Measurements from ENCODE around the gene TMEM167B. TPM values are rescaled to one million over a fixed set of nuclear protein-coding genes. Genes with fewer than 3 reads are reported as not detected.

The TMEM167B gene
- total RNA-seq, 1 experiment from 2014 or later, result 21.8 TPM

DNA sequence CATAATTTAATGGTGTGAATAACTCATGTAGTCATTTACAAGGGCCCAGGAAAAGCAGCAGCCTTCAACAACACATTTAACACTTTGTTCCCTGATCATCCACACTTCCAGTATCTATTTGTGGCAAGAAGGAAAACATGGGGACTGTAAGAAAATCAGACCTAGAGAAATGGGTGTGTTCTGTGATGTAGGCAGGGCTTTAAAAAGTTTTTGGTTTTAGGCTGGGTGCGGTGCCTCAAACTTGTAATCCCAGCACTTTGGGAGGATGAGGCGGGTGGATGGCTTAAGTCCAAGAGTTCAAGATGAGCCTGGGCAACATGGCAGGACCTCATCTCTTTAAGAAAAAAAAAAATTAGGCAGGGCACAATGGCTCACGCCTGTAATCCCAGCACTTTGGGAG is 34.5 kb upstream of the TMEM167B start:
- H3K9me3 Mint-ChIP-seq (ENCODE audit: unreplicated experiment), result no peaks in the 10 kb centered on the region
- ChIA-PET CTCF (no interaction called here), POLR2A (no interaction called here)
- Histone ChIP-seq H3K36me3 (ENCODE audit: control insufficient read depth, insufficient read depth, low read length) (no peaks in the 10 kb centered on the region), H3K27me3 (replicated peaks; ENCODE audit: control insufficient read depth, insufficient read depth, low read length) (no peaks in the 10 kb centered on the region), H3K4me1 (no peaks in the 10 kb centered on the region), H3K9me3 (no peaks in the 10 kb centered on the region), H3K4me3 (ENCODE audit: low read depth, low read length) (no peak overlapping the region)
- H3K36me3 Mint-ChIP-seq (ENCODE audit: insufficient read depth, unreplicated experiment), result no peaks in the 10 kb centered on the region
- H3K4me3 Mint-ChIP-seq (ENCODE audit: unreplicated experiment), result no peak overlapping the region
- no peak overlapping the region for H3K27ac Mint-ChIP-seq (ENCODE audit: unreplicated experiment)
- no TSS peak for BruUV-seq (replicated peaks)
- H3K27me3 Mint-ChIP-seq (ENCODE audit: insufficient read depth, unreplicated experiment), result no peaks in the 10 kb centered on the region
- TF ChIP-seq, protein P1, sequence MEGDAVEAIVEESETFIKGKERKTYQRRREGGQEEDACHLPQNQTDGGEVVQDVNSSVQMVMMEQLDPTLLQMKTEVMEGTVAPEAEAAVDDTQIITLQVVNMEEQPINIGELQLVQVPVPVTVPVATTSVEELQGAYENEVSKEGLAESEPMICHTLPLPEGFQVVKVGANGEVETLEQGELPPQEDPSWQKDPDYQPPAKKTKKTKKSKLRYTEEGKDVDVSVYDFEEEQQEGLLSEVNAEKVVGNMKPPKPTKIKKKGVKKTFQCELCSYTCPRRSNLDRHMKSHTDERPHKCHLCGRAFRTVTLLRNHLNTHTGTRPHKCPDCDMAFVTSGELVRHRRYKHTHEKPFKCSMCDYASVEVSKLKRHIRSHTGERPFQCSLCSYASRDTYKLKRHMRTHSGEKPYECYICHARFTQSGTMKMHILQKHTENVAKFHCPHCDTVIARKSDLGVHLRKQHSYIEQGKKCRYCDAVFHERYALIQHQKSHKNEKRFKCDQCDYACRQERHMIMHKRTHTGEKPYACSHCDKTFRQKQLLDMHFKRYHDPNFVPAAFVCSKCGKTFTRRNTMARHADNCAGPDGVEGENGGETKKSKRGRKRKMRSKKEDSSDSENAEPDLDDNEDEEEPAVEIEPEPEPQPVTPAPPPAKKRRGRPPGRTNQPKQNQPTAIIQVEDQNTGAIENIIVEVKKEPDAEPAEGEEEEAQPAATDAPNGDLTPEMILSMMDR (IDR thresholded peaks at IDR 0.05; ENCODE audit: insufficient read depth in 1 of 2, low read depth in 1 of 2, low read length in 1 of 2, severe bottlenecking in 1 of 2, unreplicated experiment in 1 of 2), result no peak
- no peaks in the 10 kb centered on the region for H3K4me1 Mint-ChIP-seq (ENCODE audit: low read depth, unreplicated experiment)
- intact Hi-C loops (cut with micrococcal nuclease; ENCODE audit: unreplicated experiment), result no loop called here
- no peak for DNase-seq

DNA sequence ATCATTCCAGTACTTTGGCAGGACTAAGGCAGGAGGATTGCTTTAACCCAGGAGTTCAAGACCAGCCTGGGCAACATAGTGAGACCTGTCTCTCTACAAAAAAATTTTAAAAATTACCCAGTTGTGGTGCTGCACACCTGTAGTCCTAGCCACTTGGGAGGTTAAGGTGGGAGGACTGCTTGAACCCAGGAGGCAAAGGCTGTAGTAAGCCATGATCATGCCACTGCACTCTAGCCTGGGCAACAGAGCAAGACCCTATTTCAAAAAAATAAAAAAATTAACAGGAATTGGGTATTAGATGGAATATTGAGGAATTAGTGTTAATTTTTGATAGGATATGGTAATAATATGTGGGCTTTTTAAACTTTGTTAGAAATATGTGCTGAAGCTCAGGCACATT is 31.5 kb upstream of the TMEM167B start:
- H3K4me3 ChIP-seq (ENCODE audit: low read depth, low read length), result no peak overlapping the region
- no peak for DNase-seq
- H3K27me3 Mint-ChIP-seq (ENCODE audit: insufficient read depth, unreplicated experiment), result no peaks in the 10 kb centered on the region
- H3K4me1 ChIP-seq, result no peaks in the 10 kb centered on the region
- intact Hi-C loops (cut with micrococcal nuclease; ENCODE audit: unreplicated experiment), result no loop called here
- H3K9me3 ChIP-seq, result no peaks in the 10 kb centered on the region
- TF ChIP-seq, protein P1 (IDR thresholded peaks at IDR 0.05; ENCODE audit: insufficient read depth in 1 of 2, low read depth in 1 of 2, low read length in 1 of 2, severe bottlenecking in 1 of 2, unreplicated experiment in 1 of 2), result no peak
- POLR2A ChIA-PET, result no interaction called here
- no peaks in the 10 kb centered on the region for H3K36me3 Mint-ChIP-seq (ENCODE audit: insufficient read depth, unreplicated experiment)
- H3K4me3 Mint-ChIP-seq (ENCODE audit: unreplicated experiment), result no peak overlapping the region
- H3K36me3 ChIP-seq (ENCODE audit: control insufficient read depth, insufficient read depth, low read length), result no peaks in the 10 kb centered on the region
- H3K4me1 Mint-ChIP-seq (ENCODE audit: low read depth, unreplicated experiment), result no peaks in the 10 kb centered on the region
- H3K27me3 ChIP-seq (replicated peaks; ENCODE audit: control insufficient read depth, insufficient read depth, low read length), result no peaks in the 10 kb centered on the region
- BruUV-seq (replicated peaks), result no TSS peak
- H3K27ac Mint-ChIP-seq (ENCODE audit: unreplicated experiment), result no peak overlapping the region
- CTCF ChIA-PET, result no interaction called here
- no peaks in the 10 kb centered on the region for H3K9me3 Mint-ChIP-seq (ENCODE audit: unreplicated experiment)

DNA sequence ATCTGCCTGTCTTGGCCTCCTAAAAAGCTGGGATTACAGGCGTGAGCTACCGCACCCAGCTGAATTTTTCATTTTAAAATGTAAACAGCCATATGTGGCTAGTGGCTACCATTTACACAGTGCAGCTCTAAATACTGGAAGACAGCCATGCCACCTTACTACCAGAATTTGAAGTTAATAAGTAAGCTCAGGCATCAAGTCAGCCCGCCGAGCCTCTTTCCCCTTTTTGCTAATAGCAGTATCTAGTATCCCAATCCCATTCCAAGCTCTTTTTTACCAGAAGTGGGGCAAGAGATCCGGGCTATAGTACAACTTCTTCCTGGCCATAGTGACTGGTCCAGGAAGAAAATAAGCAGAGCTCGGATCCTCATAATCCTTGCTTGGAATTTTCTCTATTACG is 29.9 kb upstream of the TMEM167B start:
- Histone ChIP-seq H3K4me3 (ENCODE audit: low read depth, low read length) (no peak overlapping the region), H3K9me3 (no peaks in the 10 kb centered on the region), H3K27me3 (replicated peaks; ENCODE audit: control insufficient read depth, insufficient read depth, low read length) (no peaks in the 10 kb centered on the region), H3K36me3 (ENCODE audit: control insufficient read depth, insufficient read depth, low read length) (no peaks in the 10 kb centered on the region), H3K4me1 (no peaks in the 10 kb centered on the region)
- BruUV-seq (replicated peaks), result no TSS peak
- intact Hi-C loops (cut with micrococcal nuclease; ENCODE audit: unreplicated experiment), result no loop called here
- no peak overlapping the region for H3K27ac Mint-ChIP-seq (ENCODE audit: unreplicated experiment)
- H3K4me1 Mint-ChIP-seq (ENCODE audit: low read depth, unreplicated experiment), result no peaks in the 10 kb centered on the region
- TF ChIP-seq, protein P1 (IDR thresholded peaks at IDR 0.05; ENCODE audit: insufficient read depth in 1 of 2, low read depth in 1 of 2, low read length in 1 of 2, severe bottlenecking in 1 of 2, unreplicated experiment in 1 of 2), result no peak
- no peaks in the 10 kb centered on the region for H3K27me3 Mint-ChIP-seq (ENCODE audit: insufficient read depth, unreplicated experiment)
- DNase-seq, result no peak
- no peaks in the 10 kb centered on the region for H3K9me3 Mint-ChIP-seq (ENCODE audit: unreplicated experiment)
- POLR2A ChIA-PET, result no interaction called here
- H3K36me3 Mint-ChIP-seq (ENCODE audit: insufficient read depth, unreplicated experiment), result peaks cover 7% of the 10 kb centered on the region
- CTCF ChIA-PET, result interaction anchor here (1.0 kb wide), 1 partner anchor 39 kb away, joined by 3 read pairs; no protein-coding TSS in a partner anchor
- no peak overlapping the region for H3K4me3 Mint-ChIP-seq (ENCODE audit: unreplicated experiment)
